Mesenchymal stem cell (in vitro differentiated cells and primary cell): Measurements from ENCODE around the gene DAAM2.

Experiments
- DNase-seq: peaks from one replicate; pipeline ENCODE4 v3.0.0-alpha.2; 2013
- H2AFZ ChIP-seq: one replicate; pipeline ENCODE4 v1.6.1; 2013; ENCODE audit warnings: low read depth, mild to moderate bottlenecking, control low read depth, inconsistent platforms, low read length, moderate library complexity
- H2AK5ac ChIP-seq: 2 replicates; pipeline ENCODE4 v1.6.1; 2013; ENCODE audit warnings: low read length, moderate library complexity, mild to moderate bottlenecking, inconsistent platforms; ENCODE audit not compliant: severe bottlenecking
- H2BK120ac ChIP-seq: one replicate; pipeline ENCODE4 v1.6.1; 2013; ENCODE audit warnings: low read depth, mild to moderate bottlenecking, inconsistent platforms, low read length, moderate library complexity
- H2BK12ac ChIP-seq, 2 experiments: one replicate each; pipeline ENCODE4 v1.6.1; 2013; ENCODE audit warnings: inconsistent platforms in 2 of 2, low read length in 2 of 2, mild to moderate bottlenecking in 2 of 2, moderate library complexity in 2 of 2, control low read depth in 1 of 2
- H2BK15ac ChIP-seq: one replicate; pipeline ENCODE4 v1.6.1; 2013; ENCODE audit warnings: mild to moderate bottlenecking, low read depth, inconsistent platforms; ENCODE audit not compliant: poor library complexity, severe bottlenecking
- H2BK5ac ChIP-seq: 2 replicates; pipeline ENCODE4 v1.6.1; 2013; ENCODE audit warnings: low read depth, mild to moderate bottlenecking, low read length, control low read depth, inconsistent platforms; ENCODE audit not compliant: poor library complexity, severe bottlenecking
- H3K14ac ChIP-seq, 2 experiments: one replicate each; pipeline ENCODE4 v1.6.1; 2013; ENCODE audit warnings: inconsistent platforms in 2 of 2, low read length in 2 of 2, control low read depth in 1 of 2, mild to moderate bottlenecking in 1 of 2, moderate library complexity in 1 of 2
- H3K18ac ChIP-seq, 2 experiments: one replicate each; pipeline ENCODE4 v1.6.1; 2013; ENCODE audit warnings: inconsistent platforms in 2 of 2, low read length in 2 of 2, control low read depth in 1 of 2, low read depth in 1 of 2, mild to moderate bottlenecking in 1 of 2
- H3K23ac ChIP-seq, 2 experiments: one replicate each; pipeline ENCODE4 v1.6.1; 2013; ENCODE audit warnings: inconsistent platforms in 2 of 2, low read length in 2 of 2, mild to moderate bottlenecking in 2 of 2, moderate library complexity in 2 of 2, control low read depth in 1 of 2
- H3K27ac ChIP-seq: 2 replicates; pipeline ENCODE4 v1.5.1; 2013; ENCODE audit warnings: mild to moderate bottlenecking, moderate library complexity, low read length, control low read depth, inconsistent platforms; ENCODE audit not compliant: poor library complexity, severe bottlenecking
- H3K27me3 ChIP-seq, 2 experiments: 2 replicates each; pipeline versions ENCODE4 v1.6.1 to v1.7.0; 2013; ENCODE audit warnings: low read length in 2 of 2, mild to moderate bottlenecking in 2 of 2, moderate library complexity in 2 of 2, control low read depth in 1 of 2, inconsistent platforms in 1 of 2; ENCODE audit not compliant: control insufficient read depth in 1 of 2, insufficient read depth in 1 of 2
- H3K36me3 ChIP-seq, 2 experiments: 2 replicates each; pipeline versions ENCODE4 v1.6.1 to v1.7.0; 2013; ENCODE audit warnings: low read length in 2 of 2, control low read depth in 1 of 2, inconsistent platforms in 1 of 2, low read depth in 1 of 2, mild to moderate bottlenecking in 1 of 2; ENCODE audit not compliant: insufficient read depth in 2 of 2, control insufficient read depth in 1 of 2
- H3K4ac ChIP-seq, 2 experiments: one replicate each; pipeline ENCODE4 v1.6.1; 2013; ENCODE audit warnings: inconsistent platforms in 2 of 2, low read length in 2 of 2, mild to moderate bottlenecking in 2 of 2, moderate library complexity in 2 of 2, control low read depth in 1 of 2, low read depth in 1 of 2
- H3K4me1 ChIP-seq: 2 replicates; pipeline ENCODE4 v1.6.1; 2013; ENCODE audit warnings: low read depth, low read length, control low read depth; ENCODE audit not compliant: control insufficient read depth, insufficient read depth
- H3K4me2 ChIP-seq: 2 replicates; pipeline ENCODE4 v1.6.1; 2013; ENCODE audit warnings: low read length, mild to moderate bottlenecking, inconsistent platforms; ENCODE audit not compliant: poor library complexity, severe bottlenecking
- H3K4me3 ChIP-seq, 2 experiments: 2 replicates each; pipeline versions ENCODE4 v1.5.1 to v1.7.0; 2013; ENCODE audit warnings: low read length in 2 of 2, mild to moderate bottlenecking in 2 of 2, control low read depth in 1 of 2, low read depth in 1 of 2; ENCODE audit not compliant: insufficient read depth in 1 of 2
- H3K79me1 ChIP-seq: replicated peaks from 2 replicates; pipeline ENCODE4 v1.6.1; 2013; ENCODE audit warnings: mild to moderate bottlenecking, control low read depth, low read length, inconsistent platforms; ENCODE audit not compliant: poor library complexity, severe bottlenecking
- H3K9ac ChIP-seq: 2 replicates; pipeline ENCODE4 v1.7.0; 2013; ENCODE audit warnings: mild to moderate bottlenecking, low read length, moderate library complexity
- H3K9me3 ChIP-seq: 2 replicates; pipeline ENCODE4 v1.7.0; 2013; ENCODE audit warnings: mild to moderate bottlenecking, low read length; ENCODE audit not compliant: control insufficient read depth
- H4K8ac ChIP-seq: one replicate; pipeline ENCODE4 v1.6.1; 2013; ENCODE audit warnings: inconsistent platforms, mild to moderate bottlenecking, low read length, moderate library complexity
- H4K91ac ChIP-seq: one replicate; pipeline ENCODE4 v1.6.1; 2013; ENCODE audit warnings: mild to moderate bottlenecking, low read length, inconsistent platforms
- WGBS: methylation state at CpG from one replicate; pipeline ENCODE4 v1.1.7; 2013; ENCODE audit warnings: mixed read lengths; 5-methylcytosine and 5-hydroxymethylcytosine counted together

Gene DAAM2

DNA sequence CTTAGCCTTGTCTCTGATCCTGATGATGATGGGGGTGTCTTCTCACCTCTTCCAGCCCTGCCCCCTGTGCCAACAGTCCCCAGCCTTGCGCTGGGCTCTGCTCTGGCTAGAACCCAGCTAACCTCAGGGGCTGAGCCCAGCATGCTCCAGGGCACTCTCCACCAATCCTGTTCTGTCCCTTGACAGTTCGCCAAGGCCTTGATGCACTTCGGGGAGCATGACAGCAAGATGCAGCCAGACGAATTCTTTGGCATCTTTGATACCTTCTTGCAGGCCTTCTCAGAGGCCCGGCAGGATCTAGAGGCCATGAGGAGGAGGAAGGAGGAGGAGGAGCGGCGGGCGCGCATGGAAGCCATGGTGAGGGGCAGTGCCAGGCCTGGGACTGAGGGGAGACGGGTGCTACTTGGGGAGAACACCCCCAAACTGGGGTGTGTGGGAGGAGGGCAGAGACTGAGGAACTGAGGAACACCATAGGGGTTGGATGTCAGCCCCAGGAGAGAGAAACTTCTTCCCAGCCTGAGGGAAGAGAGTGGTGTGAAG, 109.0 kb downstream of the DAAM2 start:
- no peaks in the 10 kb centered on the region for H3K9me3 ChIP-seq
- H2BK15ac ChIP-seq: no peak overlapping the region
- no peak overlapping the region for H3K4me2 ChIP-seq
- no peaks in the 10 kb centered on the region for H3K79me1 ChIP-seq
- no peaks in the 10 kb centered on the region for H3K27me3 ChIP-seq
- H3K18ac ChIP-seq: no peak overlapping the region
- no peak overlapping the region for H3K14ac ChIP-seq
- no peak overlapping the region for H3K23ac ChIP-seq
- no peak overlapping the region for H2BK120ac ChIP-seq
- H3K9ac ChIP-seq: no peak overlapping the region
- H3K4ac ChIP-seq: no peak overlapping the region
- H3K27ac ChIP-seq: no peak overlapping the region
- peaks cover 59 to 64% of the 10 kb centered on the region in 2 experiments for H3K36me3 ChIP-seq
- no peak overlapping the region for H4K91ac ChIP-seq
- H4K8ac ChIP-seq: peak overlapping the region; percentile 33
- no peak for DNase-seq
- no peaks in the 10 kb centered on the region for H3K4me1 ChIP-seq
- 98% methylated on average over 10 of the region's 10 CpGs for WGBS
- no peak overlapping the region for H2AFZ ChIP-seq
- no peak overlapping the region for H3K4me3 ChIP-seq
- H2BK12ac ChIP-seq: no peak overlapping the region
- no peak overlapping the region for H2AK5ac ChIP-seq
- no peak overlapping the region for H2BK5ac ChIP-seq

DNA sequence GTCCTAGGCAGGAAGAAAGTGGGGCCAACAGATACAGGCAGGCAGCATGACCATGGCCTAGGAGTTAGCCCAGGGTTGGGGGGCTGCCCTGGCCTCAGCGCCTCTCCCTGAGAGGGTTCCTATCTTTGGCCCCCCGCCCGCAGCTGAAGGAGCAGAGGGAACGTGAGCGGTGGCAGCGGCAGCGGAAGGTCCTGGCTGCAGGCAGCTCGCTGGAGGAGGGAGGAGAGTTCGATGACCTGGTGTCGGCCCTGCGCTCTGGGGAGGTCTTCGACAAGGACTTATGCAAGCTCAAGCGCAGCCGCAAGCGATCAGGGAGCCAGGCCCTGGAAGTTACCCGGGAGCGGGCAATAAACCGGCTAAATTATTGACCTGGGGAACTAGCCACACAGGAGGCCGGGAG, 109.5 kb downstream of the DAAM2 start:
- no peak overlapping the region for H3K27ac ChIP-seq
- no peak overlapping the region for H3K18ac ChIP-seq
- no peaks in the 10 kb centered on the region for H3K4me1 ChIP-seq
- peak overlapping the region; percentile 20 for H4K91ac ChIP-seq
- no peaks in the 10 kb centered on the region for H3K79me1 ChIP-seq
- H3K4me2 ChIP-seq: no peak overlapping the region
- H2BK15ac ChIP-seq: no peak overlapping the region
- H2BK12ac ChIP-seq: no peak overlapping the region
- H3K23ac ChIP-seq: no peak overlapping the region
- H3K14ac ChIP-seq: no peak overlapping the region
- H3K4me3 ChIP-seq: no peak overlapping the region
- H2AFZ ChIP-seq: no peak overlapping the region
- no peak overlapping the region for H4K8ac ChIP-seq
- H3K9me3 ChIP-seq: no peaks in the 10 kb centered on the region
- no peak overlapping the region for H2BK5ac ChIP-seq
- no peak overlapping the region for H3K9ac ChIP-seq
- no peaks in the 10 kb centered on the region for H3K27me3 ChIP-seq
- H2BK120ac ChIP-seq: no peak overlapping the region
- H3K4ac ChIP-seq: no peak overlapping the region
- DNase-seq: no peak
- WGBS: 94% methylated on average over 19 of the region's 19 CpGs
- H3K36me3 ChIP-seq: peaks cover 62 to 65% of the 10 kb centered on the region in 2 experiments
- H2AK5ac ChIP-seq: no peak overlapping the region

DNA sequence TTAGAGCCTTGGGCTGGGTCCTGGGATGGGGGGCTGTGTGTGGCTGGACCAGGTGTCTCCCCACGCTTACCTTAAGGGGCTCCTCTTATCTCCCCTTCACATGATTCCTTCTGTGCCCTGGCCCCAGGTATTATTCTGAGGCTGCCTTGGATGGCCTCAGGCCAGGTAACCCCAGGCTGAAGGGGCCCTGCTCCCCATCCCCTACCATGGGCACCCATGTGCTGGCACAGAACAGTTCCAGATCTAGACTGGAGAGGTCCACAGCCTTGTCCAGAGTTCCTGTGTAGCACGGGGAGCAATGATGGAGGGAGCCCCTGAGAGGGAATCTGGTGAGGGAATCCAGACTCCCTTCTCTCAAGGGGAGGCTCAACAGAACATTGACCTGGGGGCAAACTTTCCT, 110.0 kb downstream of the DAAM2 start:
- H4K8ac ChIP-seq: no peak overlapping the region
- no peak overlapping the region for H3K23ac ChIP-seq
- no peaks in the 10 kb centered on the region for H3K79me1 ChIP-seq
- H2BK5ac ChIP-seq: no peak overlapping the region
- no peak overlapping the region for H3K9ac ChIP-seq
- H3K4me3 ChIP-seq: no peak overlapping the region
- H3K4me2 ChIP-seq: no peak overlapping the region
- H3K18ac ChIP-seq: no peak overlapping the region
- H3K4me1 ChIP-seq: no peaks in the 10 kb centered on the region
- no peak overlapping the region for H3K27ac ChIP-seq
- H2AFZ ChIP-seq: no peak overlapping the region
- H3K9me3 ChIP-seq: no peaks in the 10 kb centered on the region
- peaks cover 58 to 64% of the 10 kb centered on the region in 2 experiments for H3K36me3 ChIP-seq
- no peaks in the 10 kb centered on the region for H3K27me3 ChIP-seq
- WGBS: 94% methylated on average over 2 of the region's 2 CpGs
- no peak for DNase-seq
- H3K14ac ChIP-seq: no peak overlapping the region
- no peak overlapping the region for H2BK120ac ChIP-seq
- no peak overlapping the region for H3K4ac ChIP-seq
- H2AK5ac ChIP-seq: no peak overlapping the region
- H4K91ac ChIP-seq: no peak overlapping the region
- H2BK15ac ChIP-seq: no peak overlapping the region
- H2BK12ac ChIP-seq: no peak overlapping the region

GRCh38 chr6:39902786-39903465, 110.8 kb downstream of the DAAM2 start:
- Histone ChIP-seq H3K36me3 (peaks cover 59 to 66% of the 10 kb centered on the region in 2 experiments), H3K9me3 (no peaks in the 10 kb centered on the region), H2BK5ac (no peak overlapping the region), H3K18ac (no peak overlapping the region), H4K8ac (no peak overlapping the region), H2AK5ac (no peak overlapping the region), H3K79me1 (no peaks in the 10 kb centered on the region), H3K27me3 (no peaks in the 10 kb centered on the region), H3K4ac (no peak overlapping the region), H3K9ac (no peak overlapping the region), H3K4me1 (no peaks in the 10 kb centered on the region), H3K4me2 (no peak overlapping the region), H2BK120ac (no peak overlapping the region), H3K4me3 (no peak overlapping the region), H2BK12ac (no peak overlapping the region), H2BK15ac (no peak overlapping the region), H3K23ac (no peak overlapping the region), H3K14ac (no peak overlapping the region), H2AFZ (no peak overlapping the region), H4K91ac (no peak overlapping the region), H3K27ac (no peak overlapping the region)
- whole genome bisulfite sequencing: 91% methylated on average over 4 of the region's 4 CpGs
- no peak for DNase-seq
